Esophagus muscularis mucosa (tissue), 3 donors: Measurements from ENCODE around the gene FOXK1.
A peak's percentile ranks its signal among the peaks of the same experiment; 100 is the strongest.

Source experiments
- POLR2AphosphoS5 ChIP-seq, 2 donors: sonication (generic); formaldehyde crosslinking; IDR thresholded peaks; one replicate each; pipeline ENCODE4 v1.6.1; 2017; ENCODE audit warnings: antibody characterized with exemption in 2 of 2
- TF ChIP-seq, protein P1 (sequence below), 3 experiments: fragments of 200-600 bp in 2 of 3; fragments of 450-650 bp in 1 of 3; sonication (generic) in 2 of 3; IDR thresholded peaks; one replicate each; pipeline ENCODE4 v1.5.1; 2017 to 2019; ENCODE audit warnings: antibody characterized with exemption in 3 of 3, mild to moderate bottlenecking in 2 of 3, moderate library complexity in 1 of 3

DNA sequence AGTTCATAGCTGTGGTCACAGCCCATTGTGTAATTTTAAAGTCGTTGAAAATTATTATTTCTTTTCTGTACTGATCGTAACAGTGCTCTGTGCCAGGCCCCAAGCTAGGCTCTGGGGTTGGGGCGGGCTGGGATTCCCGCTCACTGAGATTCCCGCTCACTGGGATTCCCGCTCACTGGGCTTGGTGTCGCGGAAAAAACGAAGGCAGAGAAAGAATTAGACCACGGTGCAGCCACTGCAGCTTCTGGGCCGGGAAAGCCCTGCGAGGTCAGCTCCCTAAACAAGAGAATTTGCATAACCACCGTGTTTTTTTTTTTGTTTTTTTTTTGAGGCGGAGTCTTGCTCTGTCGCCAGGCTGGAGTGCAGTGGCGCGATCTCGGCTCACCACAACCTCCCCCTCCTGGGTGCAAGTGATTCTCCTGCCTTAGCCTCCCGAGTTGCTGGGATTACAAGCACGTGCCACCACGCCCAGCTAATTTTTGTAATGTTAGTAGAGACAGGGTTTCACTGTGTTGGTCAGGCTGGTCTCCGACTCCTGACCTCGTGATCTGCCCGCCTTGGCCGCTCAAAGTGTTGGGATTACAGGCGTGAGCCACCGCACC is 31.2 kb downstream of the FOXK1 start:
- TF ChIP-seq POLR2AphosphoS5 (IDR thresholded peaks at IDR 0.05), result peak in 1 of 2 donors; percentile 11
- TF ChIP-seq, protein P1, sequence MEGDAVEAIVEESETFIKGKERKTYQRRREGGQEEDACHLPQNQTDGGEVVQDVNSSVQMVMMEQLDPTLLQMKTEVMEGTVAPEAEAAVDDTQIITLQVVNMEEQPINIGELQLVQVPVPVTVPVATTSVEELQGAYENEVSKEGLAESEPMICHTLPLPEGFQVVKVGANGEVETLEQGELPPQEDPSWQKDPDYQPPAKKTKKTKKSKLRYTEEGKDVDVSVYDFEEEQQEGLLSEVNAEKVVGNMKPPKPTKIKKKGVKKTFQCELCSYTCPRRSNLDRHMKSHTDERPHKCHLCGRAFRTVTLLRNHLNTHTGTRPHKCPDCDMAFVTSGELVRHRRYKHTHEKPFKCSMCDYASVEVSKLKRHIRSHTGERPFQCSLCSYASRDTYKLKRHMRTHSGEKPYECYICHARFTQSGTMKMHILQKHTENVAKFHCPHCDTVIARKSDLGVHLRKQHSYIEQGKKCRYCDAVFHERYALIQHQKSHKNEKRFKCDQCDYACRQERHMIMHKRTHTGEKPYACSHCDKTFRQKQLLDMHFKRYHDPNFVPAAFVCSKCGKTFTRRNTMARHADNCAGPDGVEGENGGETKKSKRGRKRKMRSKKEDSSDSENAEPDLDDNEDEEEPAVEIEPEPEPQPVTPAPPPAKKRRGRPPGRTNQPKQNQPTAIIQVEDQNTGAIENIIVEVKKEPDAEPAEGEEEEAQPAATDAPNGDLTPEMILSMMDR (IDR thresholded peaks at IDR 0.05), result no peak
